IMR-90 (cell line): ENCODE results near the gene JPT1. TPM values are rescaled to one million over a fixed set of nuclear protein-coding genes. Genes with fewer than 3 reads are reported as not detected.

ENCODE experiments used
- ATAC-seq: fragments of 200-7000 bp; cut with Tn5 transposase; 2 replicates; pipeline ENCODE4 v1.9.1; 2020; ENCODE audit warnings: low read depth, mild to moderate bottlenecking, moderate library complexity
- BruUV-seq: library from RNA; stranded (reverse); fragments of 400-500 nt; replicated peaks from 2 replicates; lab custom pipeline; 2021; lab: Mats Ljungman, UMichigan
- CTCF ChIA-PET: fragments of 300-600 bp; formaldehyde crosslinking; extraction: SDS; loops from one replicate; lab custom pipeline; 2021; ENCODE audit warnings: antibody characterized with exemption; lab: Yijun Ruan, JAX
- POLR2A ChIA-PET: fragments of 300-600 bp; sonication (Branson Sonifier 250); formaldehyde crosslinking; loops from one replicate; lab custom pipeline; 2022; ENCODE audit warnings: antibody characterized with exemption; ENCODE audit not compliant: unreplicated experiment; lab: Charles Lee
- DNase-seq: peaks from one replicate; pipeline ENCODE4 v3.0.0; 2013
- H2AFZ ChIP-seq: replicated peaks from 2 replicates; pipeline ENCODE3; 2013; ENCODE audit warnings: low read length, mild to moderate bottlenecking; ENCODE audit not compliant: poor library complexity
- H2AK5ac ChIP-seq: 2 replicates; pipeline ENCODE4 v1.6.1; 2013; ENCODE audit warnings: low read depth, low read length, inconsistent platforms
- H2AK9ac ChIP-seq: replicated peaks from 2 replicates; pipeline ENCODE3; 2013; ENCODE audit warnings: mild to moderate bottlenecking, low read depth, low read length, moderate library complexity; ENCODE audit not compliant: poor library complexity
- H2BK120ac ChIP-seq: 2 replicates; pipeline ENCODE4 v1.6.1; 2013; ENCODE audit warnings: low read depth, low read length, inconsistent platforms
- H2BK15ac ChIP-seq: 3 replicates; pipeline ENCODE4 v1.6.1; 2013; ENCODE audit warnings: low read depth, low read length, inconsistent platforms
- H2BK20ac ChIP-seq: 2 replicates; pipeline ENCODE4 v1.6.1; 2013; ENCODE audit warnings: low read depth, mild to moderate bottlenecking, inconsistent platforms, low read length, moderate library complexity
- H2BK5ac ChIP-seq: 2 replicates; pipeline ENCODE4 v1.6.1; 2013; ENCODE audit warnings: mild to moderate bottlenecking, low read depth, low read length, inconsistent platforms; ENCODE audit not compliant: poor library complexity, severe bottlenecking
- H3K14ac ChIP-seq: replicated peaks from 2 replicates; pipeline ENCODE4 v1.6.1; 2013; ENCODE audit warnings: low read depth, low read length, inconsistent platforms
- H3K18ac ChIP-seq: 2 replicates; pipeline ENCODE4 v1.6.1; 2013; ENCODE audit warnings: low read depth, low read length, control low read depth
- H3K23ac ChIP-seq: 2 replicates; pipeline ENCODE4 v1.6.1; 2013; ENCODE audit warnings: low read depth, low read length, inconsistent platforms
- H3K27ac ChIP-seq: 2 replicates; pipeline ENCODE4 v1.5.1; 2013; ENCODE audit warnings: mild to moderate bottlenecking, control low read depth, low read length; ENCODE audit not compliant: insufficient read depth
- H3K27me3 ChIP-seq: 2 replicates; pipeline ENCODE4 v1.6.1; 2013; ENCODE audit warnings: low read length; ENCODE audit not compliant: control insufficient read depth, insufficient read depth
- H3K36me3 ChIP-seq: 2 replicates; pipeline ENCODE4 v1.6.1; 2013; ENCODE audit warnings: low read length, mixed read lengths; ENCODE audit not compliant: control insufficient read depth, insufficient read depth
- H3K4ac ChIP-seq: 2 replicates; pipeline ENCODE4 v1.6.1; 2013; ENCODE audit warnings: low read depth, low read length, inconsistent platforms
- H3K4me1 ChIP-seq: 2 replicates; pipeline ENCODE4 v1.6.1; 2013; ENCODE audit warnings: low read length, mixed read lengths; ENCODE audit not compliant: control insufficient read depth, insufficient read depth
- H3K4me2 ChIP-seq: 2 replicates; pipeline ENCODE4 v1.6.1; 2013; ENCODE audit warnings: low read depth, mild to moderate bottlenecking, control low read depth, low read length, moderate library complexity
- H3K4me3 ChIP-seq: 2 replicates; pipeline ENCODE4 v1.5.1; 2013; ENCODE audit warnings: low read depth, mild to moderate bottlenecking, control low read depth, low read length, moderate library complexity; ENCODE audit not compliant: insufficient read depth
- H3K56ac ChIP-seq: 2 replicates; pipeline ENCODE4 v1.6.1; 2013; ENCODE audit warnings: low read length, inconsistent platforms; ENCODE audit not compliant: insufficient read depth; ENCODE audit errors: extremely low read depth
- H3K79me1 ChIP-seq, 2 experiments: 2 replicates each; pipeline ENCODE4 v1.6.1; 2013; ENCODE audit warnings: low read length in 2 of 2, inconsistent platforms in 1 of 2, low read depth in 1 of 2
- H3K9ac ChIP-seq: 2 replicates; pipeline ENCODE4 v1.6.1; 2013; ENCODE audit warnings: low read depth, low read length, control low read depth
- H3K9me1 ChIP-seq: 2 replicates; pipeline ENCODE4 v1.6.1; 2013; ENCODE audit warnings: low read length, inconsistent platforms; ENCODE audit not compliant: insufficient read depth
- H3K9me3 ChIP-seq: 2 replicates; pipeline ENCODE4 v1.6.1; 2013; ENCODE audit warnings: low read length; ENCODE audit not compliant: control insufficient read depth, insufficient read depth
- H4K20me1 ChIP-seq: 2 replicates; pipeline ENCODE4 v1.6.1; 2013; ENCODE audit warnings: low read length, inconsistent platforms; ENCODE audit not compliant: insufficient read depth
- H4K5ac ChIP-seq: 2 replicates; pipeline ENCODE4 v1.6.1; 2013; ENCODE audit warnings: mild to moderate bottlenecking, low read depth, low read length, control low read depth
- H4K8ac ChIP-seq, 2 experiments: 2 replicates each; pipeline ENCODE4 v1.6.1; 2013; ENCODE audit warnings: low read depth in 2 of 2, low read length in 2 of 2, control low read depth in 1 of 2, inconsistent platforms in 1 of 2
- H4K91ac ChIP-seq: 2 replicates; pipeline ENCODE4 v1.6.1; 2013; ENCODE audit warnings: low read depth, low read length, inconsistent platforms; ENCODE audit not compliant: insufficient read depth
- BHLHE40 ChIP-seq: fragments of 150-350 bp; IDR thresholded peaks from 2 replicates; pipeline ENCODE4 v1.6.1; 2016; ENCODE audit warnings: mild to moderate bottlenecking, low read depth, low read length
- FOS ChIP-seq: fragments of 150-350 bp; IDR thresholded peaks from 2 replicates; pipeline ENCODE4 v1.6.1; 2016; ENCODE audit warnings: low read depth, low read length
- MAZ ChIP-seq: IDR thresholded peaks from 2 replicates; pipeline ENCODE4 v1.6.1; 2012; ENCODE audit warnings: low read depth, mild to moderate bottlenecking, low read length, improper control_type of control experiment, moderate library complexity, borderline replicate concordance
- RAD21 ChIP-seq: IDR thresholded peaks from 2 replicates; pipeline ENCODE4 v1.6.1; 2012; ENCODE audit warnings: low read length, improper control_type of control experiment
- RCOR1 ChIP-seq: IDR thresholded peaks from 2 replicates; pipeline ENCODE4 v1.6.1; 2012; ENCODE audit warnings: mild to moderate bottlenecking, low read length, improper control_type of control experiment; ENCODE audit not compliant: insufficient replicate concordance
- SMC3 ChIP-seq: fragments of 150-350 bp; IDR thresholded peaks from 2 replicates; pipeline ENCODE4 v1.6.1; 2016; ENCODE audit warnings: low read depth, mild to moderate bottlenecking, antibody characterized with exemption, low read length, moderate library complexity
- WGBS, 2 experiments: methylation state at CpG; one replicate each; pipeline versions ENCODE4 v1.1.5 to v1.1.7; 2013; ENCODE audit warnings: missing lambda C conversion rate in 2 of 2; ENCODE audit not compliant: insufficient read length in 1 of 2; ENCODE audit errors: extremely low coverage in 2 of 2; 5-methylcytosine and 5-hydroxymethylcytosine counted together
- dilution Hi-C: fragments of 300-500 bp; cut with HindIII; formaldehyde crosslinking; loops from one replicate; pipeline ENCODE4 v1.14.3; 2018; ENCODE audit warnings: low sequenced_read_pairs; ENCODE audit not compliant: unreplicated experiment
- in situ Hi-C: fragments of 300-500 bp; cut with MboI; formaldehyde crosslinking; loops from 3 replicates; pipeline ENCODE4 v1.14.3; 2019; ENCODE audit warnings: low sequenced_read_pairs, inconsistent platforms, mixed read lengths
- intact Hi-C: fragments of 100-400 bp; cut with micrococcal nuclease; formaldehyde crosslinking; loops from 2 replicates; pipeline ENCODE4 v1.10.0; 2022
- polyA plus RNA-seq, 3 experiments: library from polyadenylated mRNA; depleted of rRNA; stranded (reverse); fragments of >200 nt; gene quantifications; 2 replicates each; pipeline ENCODE4 v1.2.3, GENCODE V29; 2012; ENCODE audit warnings: low replicate concordance in 1 of 3
- total RNA-seq: library from RNA; depleted of rRNA; stranded (reverse); fragments of >200 nt; gene quantifications from 2 replicates; pipeline ENCODE4 v1.2.3, GENCODE V29; 2012
- TF ChIP-seq, protein P1 (sequence below): conservative IDR thresholded peaks from 2 replicates; pipeline ENCODE4 v1.5.1; 2012; ENCODE audit warnings: mild to moderate bottlenecking, low read depth, low read length, improper control_type of control experiment

Gene JPT1
- total and polyA plus RNA-seq, 2 of the 4 experiments (the other 2 are of a cell fraction) = 118 to 272 TPM

DNA sequence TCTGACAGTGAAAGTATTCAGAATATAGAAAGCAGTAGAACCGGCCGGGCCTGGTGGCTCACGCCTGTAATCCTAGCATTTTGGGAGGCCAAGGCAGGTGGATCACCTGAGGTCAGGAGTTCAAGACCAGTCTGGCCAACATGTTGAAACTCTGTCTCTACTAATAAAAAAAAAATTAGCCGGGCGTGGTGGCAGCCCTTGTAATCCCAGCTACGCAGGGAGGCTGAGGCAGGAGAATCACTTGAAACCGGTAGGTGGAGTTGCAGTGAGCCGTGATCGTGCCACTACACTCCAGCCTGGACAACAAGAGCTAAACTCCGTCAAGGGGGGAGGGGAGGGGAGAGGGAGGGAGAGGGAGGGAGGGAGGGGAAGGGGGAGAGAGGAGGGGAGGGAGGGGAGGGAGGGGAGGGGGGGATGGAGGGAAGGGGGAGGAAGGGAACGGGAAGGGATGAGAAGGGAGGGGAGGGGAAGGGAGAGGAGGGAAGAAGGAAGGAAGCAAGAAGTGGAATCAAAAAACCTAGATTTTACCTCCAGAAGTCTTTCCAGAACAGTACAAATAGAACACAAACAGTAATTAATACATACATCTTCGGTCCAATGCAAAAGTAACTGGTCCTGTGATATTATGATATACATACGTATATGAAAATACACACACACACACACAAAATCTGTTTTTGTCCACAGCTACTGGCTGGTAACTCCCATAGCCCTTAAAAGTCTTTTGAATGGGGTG lies 11.9 kb downstream of the JPT1 start:
- no peak for ATAC-seq
- H3K36me3 ChIP-seq = peaks cover 50% of the 10 kb centered on the region
- no peak for DNase-seq
- H3K23ac ChIP-seq = no peak overlapping the region
- in situ Hi-C loops (no loop called here), dilution Hi-C loops (no loop called here), intact Hi-C loops (no loop called here)
- H3K56ac ChIP-seq = no peak overlapping the region
- H3K9me1 ChIP-seq = no peaks in the 10 kb centered on the region; the same call in 1 of the 2 replicates
- ChIA-PET POLR2A (no interaction called here), CTCF (interaction anchor here (0.6 kb wide), 1 partner anchor 83 kb away, joined by 5 read pairs; no protein-coding TSS in a partner anchor)
- H3K27ac ChIP-seq = no peak overlapping the region
- no peak overlapping the region for H4K5ac ChIP-seq
- no TSS peak for BruUV-seq
- no peak overlapping the region for H2BK15ac ChIP-seq
- H3K4me3 ChIP-seq = no peak overlapping the region
- 71% methylated on average over 1 of the region's 13 CpGs; no CpG with 5 or more reads in 1 of the 2 experiments for WGBS, 2 experiments
- 0 out of 2 replicates have a peak, but pooled peaks cover 4% of the 10 kb centered on the region for H3K4me1 ChIP-seq
- H3K4me2 ChIP-seq = no peak overlapping the region
- no peak overlapping the region for H4K91ac ChIP-seq
- H3K4ac ChIP-seq = no peak overlapping the region
- no peak overlapping the region for H2BK20ac ChIP-seq
- H3K27me3 ChIP-seq = no peaks in the 10 kb centered on the region
- H2AK9ac ChIP-seq = no peak overlapping the region
- no peak overlapping the region for H3K18ac ChIP-seq
- H3K79me1 ChIP-seq = peaks cover 46 to 68% of the 10 kb centered on the region in 2 experiments
- H4K8ac ChIP-seq = no peak overlapping the region
- H2AFZ ChIP-seq = no peak overlapping the region
- no peaks in the 10 kb centered on the region for H3K9me3 ChIP-seq
- H4K20me1 ChIP-seq = no peaks in the 10 kb centered on the region
- TF ChIP-seq MAZ (no peak), BHLHE40 (no peak), FOS (no peak), RCOR1 (no peak), RAD21 (no peak), SMC3 (no peak)
- TF ChIP-seq, protein P1, sequence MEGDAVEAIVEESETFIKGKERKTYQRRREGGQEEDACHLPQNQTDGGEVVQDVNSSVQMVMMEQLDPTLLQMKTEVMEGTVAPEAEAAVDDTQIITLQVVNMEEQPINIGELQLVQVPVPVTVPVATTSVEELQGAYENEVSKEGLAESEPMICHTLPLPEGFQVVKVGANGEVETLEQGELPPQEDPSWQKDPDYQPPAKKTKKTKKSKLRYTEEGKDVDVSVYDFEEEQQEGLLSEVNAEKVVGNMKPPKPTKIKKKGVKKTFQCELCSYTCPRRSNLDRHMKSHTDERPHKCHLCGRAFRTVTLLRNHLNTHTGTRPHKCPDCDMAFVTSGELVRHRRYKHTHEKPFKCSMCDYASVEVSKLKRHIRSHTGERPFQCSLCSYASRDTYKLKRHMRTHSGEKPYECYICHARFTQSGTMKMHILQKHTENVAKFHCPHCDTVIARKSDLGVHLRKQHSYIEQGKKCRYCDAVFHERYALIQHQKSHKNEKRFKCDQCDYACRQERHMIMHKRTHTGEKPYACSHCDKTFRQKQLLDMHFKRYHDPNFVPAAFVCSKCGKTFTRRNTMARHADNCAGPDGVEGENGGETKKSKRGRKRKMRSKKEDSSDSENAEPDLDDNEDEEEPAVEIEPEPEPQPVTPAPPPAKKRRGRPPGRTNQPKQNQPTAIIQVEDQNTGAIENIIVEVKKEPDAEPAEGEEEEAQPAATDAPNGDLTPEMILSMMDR = no peak
- H2BK5ac ChIP-seq = no peak overlapping the region
- no peak overlapping the region for H3K14ac ChIP-seq
- no peak overlapping the region for H3K9ac ChIP-seq
- no peak overlapping the region for H2AK5ac ChIP-seq
- no peak overlapping the region for H2BK120ac ChIP-seq
